ENCODE measurements around the gene GIGYF2. TPM values are rescaled to one million over a fixed set of nuclear protein-coding genes. Genes with fewer than 3 reads are reported as not detected.

The GIGYF2 gene
- total and polyA plus RNA-seq, 2 of the 4 experiments (the other 2 are of a cell fraction) = 14.7 to 66.0 TPM

- TF ChIP-seq BHLHE40 (IDR thresholded peaks at IDR 0.05; ENCODE audit: low read depth, low read length) = no peak
- no peak for TF ChIP-seq RAD21 (IDR thresholded peaks at IDR 0.05; ENCODE audit: low read length)
- no peak for TF ChIP-seq CHD1 (IDR thresholded peaks at IDR 0.05; ENCODE audit: low read depth, low read length)
These were observed 203.9 kb downstream of the GIGYF2 start (continued) for GRCh38 chr2:232900811-232901735.

All from IMR-90 (cell line).